ENCODE measurements around the gene HELZ.

- TF ChIP-seq CTCF (IDR thresholded peaks at IDR 0.05): no peak
- TF ChIP-seq POLR2A (IDR thresholded peaks at IDR 0.05): no peak
These were observed 92.2 kb downstream of the HELZ start for GRCh38 chr17:67152824-67153223.

All from ovary (tissue), 3 donors.